Subcutaneous adipose tissue (tissue), 4 donors: ENCODE data around the gene CEND1. TPM values are rescaled to one million over a fixed set of nuclear protein-coding genes. Genes with fewer than 3 reads are reported as not detected.

Source experiments
- CTCF ChIP-seq: fragments of 450-650 bp; IDR thresholded peaks from one replicate; pipeline ENCODE4 v1.5.1; 2016; ENCODE audit warnings: low read depth, mild to moderate bottlenecking, control low read depth, antibody characterized with exemption, moderate library complexity
- total RNA-seq, 4 donors: library from RNA; depleted of rRNA; stranded (reverse); fragments of >200 nt; gene quantifications; one replicate each; pipeline ENCODE4 v1.1.0, GENCODE V29; 2016

Gene CEND1
- total RNA-seq, 4 donors from 2014 or later = not detected

- no peak for TF ChIP-seq CTCF
These were observed 26.0 kb upstream of the CEND1 start for GRCh38 chr11:815675-816432.

GRCh38 chr11:813456-814096 lies 23.7 kb upstream of the CEND1 start:
- TF ChIP-seq CTCF = no peak

- TF ChIP-seq CTCF = no peak
These were observed 23.2 kb upstream of the CEND1 start for GRCh38 chr11:813072-813455.

- no peak for TF ChIP-seq CTCF
These were observed 22.5 kb upstream of the CEND1 start for GRCh38 chr11:812390-812789.

- no peak for TF ChIP-seq CTCF
These were observed 21.8 kb upstream of the CEND1 start for GRCh38 chr11:811446-812245.

GRCh38 chr11:810040-810567 lies 20.2 kb upstream of the CEND1 start:
- no peak for TF ChIP-seq CTCF
